Kasumi-1 (cell line): ENCODE results near the gene SLA2.
A peak's percentile ranks its signal among the peaks of the same experiment; 100 is the strongest.

ENCODE experiments used
- DNase-seq, 2 experiments: peaks; one replicate each; lab custom pipeline; 2025; lab: John Stamatoyannopoulos, UW

Gene SLA2

DNA sequence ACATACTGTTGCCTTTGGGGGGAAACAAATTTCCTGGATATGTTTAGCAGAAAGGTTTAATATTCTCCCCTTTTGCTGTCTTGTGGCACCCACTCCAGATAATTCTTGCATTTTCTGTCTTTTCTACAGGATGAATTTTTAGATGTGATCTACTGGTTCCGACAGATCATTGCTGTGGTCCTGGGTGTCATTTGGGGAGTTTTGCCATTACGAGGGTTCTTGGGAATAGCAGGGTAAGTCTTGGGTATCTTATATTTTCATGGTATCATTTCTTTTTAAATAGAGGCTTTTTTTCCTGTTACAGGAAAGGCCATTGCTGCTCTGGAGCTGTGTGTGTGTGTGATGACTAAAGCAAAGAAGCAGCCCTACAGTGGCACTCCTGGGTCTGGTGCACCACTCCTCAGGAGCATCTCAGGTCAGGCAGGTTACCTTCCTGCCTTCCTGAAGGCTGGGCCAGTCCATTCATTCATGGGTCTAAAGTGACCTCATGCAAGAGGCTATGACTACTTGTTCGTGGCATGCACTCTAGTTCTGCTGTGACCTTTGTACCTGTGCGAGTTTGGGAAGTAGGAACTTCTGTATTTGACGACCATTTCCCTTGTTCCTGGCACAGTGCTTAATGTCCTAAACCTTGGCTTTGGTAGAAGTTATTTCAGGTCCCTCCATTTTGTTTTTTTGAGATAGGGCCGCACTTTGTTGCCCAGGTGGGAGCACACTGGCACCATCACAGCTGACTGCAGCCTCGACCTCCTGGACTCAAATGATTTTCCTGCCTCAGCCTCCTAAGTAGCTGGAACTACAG, 38.2 kb downstream of the SLA2 start:
- no peak for DNase-seq

DNA sequence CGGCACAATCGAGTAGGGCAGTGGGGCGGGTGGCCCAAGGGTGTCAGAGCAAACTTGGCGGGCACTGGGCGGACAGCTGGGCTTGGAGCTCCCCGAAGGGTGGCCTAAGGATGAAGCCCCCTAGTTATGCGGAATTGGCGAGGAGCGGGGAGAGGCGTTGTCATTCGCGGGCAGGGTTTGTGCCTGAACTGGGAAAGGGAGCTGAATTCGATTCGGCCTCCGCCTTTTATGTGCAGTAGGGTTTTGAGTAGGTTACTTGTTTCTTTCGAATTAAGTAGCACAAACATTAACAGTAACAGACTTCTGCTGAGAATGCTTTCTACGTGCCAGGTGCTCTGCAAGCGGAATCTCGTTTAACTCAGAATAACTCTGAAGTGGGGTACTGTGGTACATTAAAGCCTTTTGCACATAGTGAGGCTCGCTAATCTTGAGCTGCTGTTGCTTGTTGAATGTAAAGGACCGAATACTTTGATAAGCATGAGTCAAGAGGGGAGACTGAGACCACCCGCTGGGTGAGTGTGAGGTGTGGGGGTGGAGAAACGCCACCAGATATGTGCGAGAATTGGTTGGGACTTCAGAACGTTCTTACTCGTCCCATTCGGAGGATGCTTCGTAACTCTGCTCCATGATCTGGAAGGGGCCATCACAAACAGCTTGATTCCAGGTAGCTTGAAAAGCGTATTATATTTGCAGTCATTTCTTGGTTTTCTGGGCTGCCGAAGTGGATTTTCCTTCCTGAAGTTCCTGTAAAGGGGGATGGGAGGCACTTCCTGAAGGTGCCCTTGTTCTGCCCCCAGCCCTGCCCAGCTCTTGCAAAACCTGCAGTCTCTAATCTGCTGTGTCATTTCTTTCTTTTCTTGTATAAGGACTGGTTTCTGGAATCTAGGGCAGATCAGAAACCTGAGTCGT, 39.6 kb downstream of the SLA2 start:
- DNase-seq, result peak; percentile 46 to 48

DNA sequence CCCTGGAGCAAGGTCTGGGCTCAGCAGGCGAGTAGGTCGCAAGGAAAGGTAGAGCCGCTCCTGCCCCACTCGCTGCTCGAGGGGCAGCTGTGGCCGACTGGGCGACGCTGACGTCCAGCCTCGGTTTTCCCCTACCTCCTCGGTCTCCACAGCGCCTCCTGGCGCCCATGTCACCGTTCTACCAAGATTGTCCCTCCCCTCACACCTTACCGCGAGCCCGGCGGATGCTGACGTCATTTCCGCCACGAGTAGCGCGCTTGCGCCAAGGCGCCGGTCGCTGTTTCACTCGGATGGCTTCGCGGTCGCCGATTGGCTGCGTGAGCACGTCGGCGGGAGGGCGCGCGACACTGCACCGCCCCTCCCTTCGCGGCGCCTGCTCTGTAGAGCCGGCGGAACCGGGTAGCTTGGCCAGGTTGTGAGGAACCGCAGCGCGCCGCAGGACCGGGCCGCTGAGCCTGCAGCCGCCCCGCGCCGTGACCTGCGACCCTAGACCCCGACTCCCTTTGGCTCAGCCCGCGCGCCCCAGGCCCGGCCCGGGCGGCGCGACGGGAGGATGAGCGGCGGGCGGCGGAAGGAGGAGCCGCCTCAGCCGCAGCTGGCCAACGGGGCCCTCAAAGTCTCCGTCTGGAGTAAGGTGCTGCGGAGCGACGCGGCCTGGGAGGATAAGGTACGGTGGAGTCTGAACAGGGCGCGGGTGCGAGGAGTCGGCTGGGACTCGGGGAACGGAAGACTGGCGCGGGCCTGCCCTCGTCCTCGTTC, 40.4 kb downstream of the SLA2 start, which contains the start of gene RAB5IF:
Gene RAB5IF, plus strand, starts transcription at position 381 of the 759 bp plus-strand sequence. Its CDS starts 173 bp downstream, at position 554.
- peak; percentile 97 to 98 for DNase-seq

DNA sequence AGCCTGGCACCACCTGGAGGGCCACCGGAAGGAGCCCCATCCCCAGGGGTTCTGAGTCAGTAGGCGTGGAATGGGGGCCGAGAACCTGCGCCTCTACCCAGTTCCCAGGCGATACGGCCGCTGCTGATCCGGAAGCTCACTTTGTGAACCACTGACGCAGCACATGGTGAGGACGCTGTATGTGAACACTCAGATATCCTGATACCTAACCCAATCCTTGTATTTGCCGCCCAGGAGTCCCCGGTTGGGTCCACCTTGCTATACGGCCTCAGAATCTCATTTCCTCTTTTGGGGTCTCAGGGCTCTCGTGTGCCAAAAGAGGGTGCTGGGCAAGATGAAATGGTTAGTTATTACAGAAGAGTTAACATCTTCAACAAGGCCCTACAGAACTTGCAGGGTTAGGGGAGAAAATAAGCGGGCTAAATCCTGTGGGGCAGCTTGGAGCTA, 41.0 kb downstream of the SLA2 start:
- DNase-seq, result peak; percentile 71 to 83

DNA sequence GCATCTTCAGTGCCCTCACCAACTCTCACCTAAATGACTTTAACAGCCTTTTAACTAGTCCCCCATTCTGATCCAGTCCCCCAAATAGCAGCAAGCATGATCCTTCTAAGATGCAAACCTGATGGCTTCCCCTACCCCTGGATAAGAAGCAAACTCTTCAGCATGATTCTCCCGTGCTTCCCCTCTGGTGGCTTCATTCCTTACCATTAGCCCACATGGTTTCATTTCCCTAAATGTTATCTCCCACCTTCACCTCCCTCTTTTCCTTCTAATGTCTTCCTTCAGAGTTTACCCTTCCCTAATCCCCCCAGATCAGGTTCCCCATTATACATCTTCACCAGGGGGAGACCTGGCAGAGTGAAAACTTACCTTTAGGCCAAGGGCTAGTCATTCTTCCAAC, 44.5 kb downstream of the SLA2 start:
- DNase-seq, result no peak

DNA sequence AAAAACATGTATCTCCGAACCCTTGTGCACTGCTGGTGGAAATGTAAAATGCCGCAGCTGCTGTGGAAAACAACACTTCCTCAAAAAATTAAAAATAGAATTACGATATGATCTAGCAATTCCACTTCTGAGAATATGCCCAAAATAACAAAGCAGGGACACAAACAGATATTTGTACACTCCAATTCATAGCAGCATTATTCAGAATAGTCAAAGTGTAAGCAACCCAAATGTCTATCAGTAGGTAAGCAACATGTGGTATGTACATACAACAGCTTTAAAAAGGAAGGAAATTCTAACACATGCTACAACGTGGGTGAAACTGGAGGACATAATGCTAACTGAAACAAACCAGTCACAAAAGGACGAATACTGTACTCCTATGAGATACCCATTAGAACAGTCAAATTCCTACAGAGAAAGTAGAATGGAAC, 46.1 kb downstream of the SLA2 start:
- DNase-seq, result peak; percentile 60 to 81

DNA sequence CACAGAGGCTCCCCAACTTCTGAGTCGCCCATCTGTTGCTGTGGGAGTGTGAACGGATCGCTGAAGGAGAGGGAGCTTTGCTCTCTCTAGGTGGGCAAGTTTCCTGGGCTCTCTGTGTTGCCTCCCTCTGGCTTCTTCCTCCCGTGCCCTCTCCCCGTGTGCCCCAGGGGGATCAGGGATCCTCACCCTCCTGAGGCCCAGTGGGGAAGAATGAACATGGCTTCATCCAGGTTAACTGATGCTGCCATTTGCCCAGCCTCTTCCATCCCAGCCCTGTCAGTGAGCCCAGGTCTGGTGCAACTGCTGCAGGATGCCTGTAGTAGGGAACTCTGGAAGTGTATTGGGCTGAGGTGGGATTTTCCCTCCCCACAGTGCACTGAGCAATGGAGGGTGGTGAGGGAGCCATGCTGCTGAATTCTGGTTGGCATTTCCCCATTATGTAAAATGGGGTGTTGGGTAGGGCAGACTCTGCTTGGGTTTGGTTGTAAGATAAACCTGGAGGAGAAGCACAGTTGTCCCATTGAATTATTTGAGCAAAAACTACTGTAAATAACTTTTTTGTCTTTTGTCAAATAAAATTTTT, 52.6 kb downstream of the SLA2 start:
- DNase-seq, result no peak

DNA sequence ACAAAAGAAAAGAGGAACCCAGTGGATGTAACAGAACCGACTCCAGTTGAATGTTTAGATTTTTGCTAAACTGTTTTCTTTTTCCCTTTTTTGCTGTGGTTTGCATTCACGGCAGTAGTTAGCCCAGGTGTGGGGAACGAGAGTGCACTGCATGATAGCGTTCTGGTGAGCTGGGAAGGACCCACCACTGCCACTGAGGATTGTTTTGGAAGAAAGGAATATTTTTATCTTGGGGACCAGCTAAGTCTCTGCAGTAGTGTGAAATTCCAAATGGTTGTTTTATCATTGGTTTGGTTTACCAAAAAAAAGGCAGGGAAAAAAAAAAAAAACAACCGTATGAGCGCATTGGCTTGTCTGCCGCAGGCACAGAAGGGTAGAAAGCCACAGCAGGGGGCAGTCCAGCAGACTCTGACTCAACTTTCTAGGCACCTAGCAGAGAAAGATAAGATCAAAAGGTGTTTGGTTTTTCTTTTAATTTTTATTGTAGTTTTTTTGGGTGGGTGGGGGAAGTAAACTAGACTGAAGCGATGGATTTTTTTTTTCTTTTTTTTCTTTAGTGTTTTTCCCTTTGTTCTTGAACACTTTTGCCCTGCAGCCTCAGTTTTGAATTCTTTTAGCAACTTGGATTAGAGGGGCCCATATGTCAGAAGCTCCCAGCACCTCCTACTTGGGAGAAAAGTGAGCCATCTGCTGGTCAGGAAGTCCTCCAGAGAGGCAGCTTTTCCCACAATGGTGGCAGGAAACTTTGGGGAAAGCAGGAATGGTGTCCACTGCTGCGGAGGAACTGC, 53.9 kb downstream of the SLA2 start:
- DNase-seq, result peak in 1 of 2 experiments; percentile 14

DNA sequence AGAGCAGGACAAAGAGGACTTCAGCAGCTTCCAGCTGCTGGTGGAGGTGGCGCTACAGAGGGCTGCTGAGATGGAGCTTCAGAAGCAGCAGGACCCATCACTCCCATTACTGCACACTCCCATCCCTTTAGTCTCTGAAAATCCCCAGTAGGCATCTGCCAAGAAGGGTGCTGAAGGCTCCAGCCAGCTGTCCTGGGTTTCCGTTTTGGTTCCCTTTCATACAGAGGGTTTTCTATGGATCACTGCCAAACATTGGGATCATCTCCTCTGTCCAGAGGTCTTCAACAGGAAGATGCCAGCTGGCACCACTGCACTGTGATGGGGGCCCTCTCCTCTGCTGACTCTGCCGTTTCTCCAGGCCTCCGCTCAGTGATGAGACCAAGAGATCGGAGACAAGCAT, 54.7 kb downstream of the SLA2 start:
- no peak for DNase-seq

DNA sequence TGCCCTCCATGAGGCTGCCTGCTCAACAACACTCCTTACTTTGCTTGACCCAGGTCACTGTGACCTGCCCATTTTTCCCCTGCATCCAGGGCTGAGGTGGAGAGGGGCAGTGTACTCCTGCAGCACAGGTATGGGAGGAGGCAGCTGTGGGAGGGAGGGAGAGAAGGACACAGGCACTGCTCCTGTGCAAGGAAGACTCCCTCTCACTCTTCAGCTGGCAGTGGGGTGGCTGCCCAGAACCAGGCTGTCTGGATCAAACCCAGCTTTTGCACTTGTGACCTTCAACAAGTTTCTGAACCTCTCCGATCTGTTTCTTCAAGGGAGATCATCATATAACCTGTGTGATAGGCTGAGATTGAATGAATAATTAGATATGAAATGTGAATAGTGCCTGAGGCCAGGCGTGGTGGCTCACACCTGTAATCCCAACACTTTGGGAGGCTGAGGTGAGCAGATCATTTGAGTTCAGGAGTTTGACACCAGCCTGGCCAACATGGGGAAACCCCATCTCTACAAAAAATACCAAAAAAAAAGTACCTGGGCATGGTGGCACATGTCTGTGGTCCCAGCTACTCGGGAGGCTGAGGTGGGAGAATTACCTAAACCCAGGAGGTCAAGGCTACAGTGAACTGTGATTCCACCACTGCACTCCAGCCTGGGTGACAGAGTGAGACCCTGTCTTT, 58.5 kb downstream of the SLA2 start:
- no peak for DNase-seq

DNA sequence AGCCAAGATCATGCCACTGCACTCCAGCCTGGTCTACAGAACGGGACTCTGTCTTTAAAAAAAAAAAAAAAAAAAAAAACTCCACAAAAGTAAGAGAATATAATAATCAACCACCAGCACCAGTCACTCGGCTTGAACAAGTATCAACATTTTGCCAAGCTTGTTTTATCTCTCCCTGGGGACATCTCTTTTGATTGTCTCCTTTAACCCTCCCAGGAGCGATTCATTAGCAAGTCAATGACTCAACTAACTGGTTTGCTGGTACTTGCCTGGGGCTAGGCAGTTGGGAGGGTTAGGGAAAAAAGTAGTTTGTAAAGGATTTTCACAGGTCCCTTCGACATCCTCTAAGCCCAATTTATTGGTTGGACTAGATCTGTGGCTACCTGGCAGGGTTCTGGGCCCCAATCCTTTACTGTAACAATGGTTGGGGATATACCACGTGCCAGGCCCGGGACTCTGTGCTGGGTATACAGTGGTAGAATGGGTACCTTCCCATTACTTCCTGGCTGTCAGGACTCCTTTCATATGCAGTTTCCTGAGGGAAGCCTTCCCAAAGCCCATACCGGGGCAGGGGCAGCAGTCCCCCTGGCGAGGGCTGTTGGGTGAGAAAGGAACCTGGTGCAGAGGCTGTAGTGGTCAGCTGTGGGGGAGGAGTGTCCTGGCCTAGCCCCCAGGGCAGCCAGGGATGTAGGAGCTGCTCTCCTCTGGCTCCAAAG, 60.4 kb downstream of the SLA2 start:
- DNase-seq, result no peak

DNA sequence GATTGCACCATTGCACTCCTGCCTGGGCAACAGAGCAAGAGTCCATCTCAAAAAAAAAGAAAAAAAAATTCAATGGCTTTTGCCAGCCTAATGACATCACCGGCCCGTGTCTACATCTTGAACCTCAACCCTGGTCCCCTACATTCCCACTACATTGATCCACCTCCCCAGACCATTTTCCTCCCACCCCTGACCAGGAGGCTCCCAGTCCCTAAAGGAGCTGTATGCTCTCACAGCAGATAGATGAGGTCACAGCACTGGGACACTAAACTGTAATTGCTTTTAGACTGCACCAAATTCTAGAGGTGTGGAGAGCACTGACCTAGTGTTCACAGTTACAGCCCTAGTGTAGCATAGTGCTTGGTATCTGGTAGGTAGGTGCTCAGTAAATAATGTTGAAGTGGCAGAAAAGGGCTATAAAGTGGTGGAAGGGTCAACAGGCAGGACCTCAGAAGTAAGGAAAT, 61.9 kb downstream of the SLA2 start:
- DNase-seq, result no peak

DNA sequence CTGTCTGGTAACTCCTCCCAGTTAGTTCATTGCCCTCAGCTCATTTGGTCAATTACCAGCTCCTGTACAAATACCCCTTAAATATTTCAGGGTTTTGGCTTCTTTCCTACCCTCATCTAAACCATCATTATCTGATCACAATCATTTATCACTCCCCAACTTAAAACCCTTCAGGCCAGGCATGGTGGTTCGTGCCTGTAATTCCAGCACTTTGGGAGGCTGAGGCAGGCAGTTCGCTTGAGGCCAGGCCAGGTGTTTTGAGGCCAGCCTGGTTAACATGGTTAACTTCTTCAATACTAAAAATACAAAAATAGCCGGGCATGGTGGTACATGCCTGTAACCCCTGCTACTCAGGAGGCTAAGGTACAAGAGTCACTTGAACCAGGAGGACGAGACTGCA, 63.2 kb downstream of the SLA2 start:
- DNase-seq, result no peak

DNA sequence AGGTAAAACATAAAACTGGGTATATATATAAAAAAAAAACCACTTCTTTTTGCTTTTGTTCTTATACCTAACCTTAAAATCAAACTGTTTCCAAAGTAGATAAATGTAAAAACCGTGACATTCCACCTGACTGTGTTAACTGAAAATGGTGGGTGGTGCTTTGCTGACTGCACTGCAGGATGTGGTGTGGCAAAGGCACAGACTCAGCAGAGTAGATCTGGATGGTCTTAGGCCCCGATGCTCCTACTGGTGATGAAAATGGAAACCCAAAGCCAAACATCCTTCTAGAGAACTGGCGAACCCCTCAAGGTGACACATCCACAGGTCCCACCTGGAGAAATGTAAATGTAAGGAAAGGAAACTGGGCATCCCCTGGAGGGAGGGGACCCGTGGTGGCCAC, 63.7 kb downstream of the SLA2 start:
- no peak for DNase-seq

DNA sequence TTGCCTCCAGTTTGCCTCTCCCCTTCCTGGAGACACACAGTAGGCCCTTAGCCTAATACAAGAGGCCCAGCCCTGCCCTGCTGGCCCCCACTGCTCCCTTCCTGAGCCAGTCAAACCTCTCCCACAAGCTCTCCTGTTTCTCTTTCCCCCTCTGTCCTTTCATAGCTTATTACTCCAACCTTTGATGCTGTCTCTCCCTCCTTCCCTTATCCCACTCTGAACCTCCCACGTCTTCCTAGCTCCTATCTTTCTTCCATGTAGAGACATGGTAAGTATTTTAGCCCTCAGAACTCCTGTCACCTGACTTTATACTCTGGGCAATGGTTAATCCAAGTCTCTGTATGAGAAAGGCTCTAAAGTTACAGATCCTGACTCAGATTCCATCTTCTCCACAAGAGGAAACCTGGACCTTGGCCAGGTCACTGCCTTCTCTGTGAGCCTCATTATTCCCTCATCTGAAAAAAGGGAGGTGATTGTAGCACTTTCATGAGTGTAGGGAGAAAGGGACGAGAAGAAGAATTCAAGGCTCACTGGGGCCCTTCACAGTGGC, 65.9 kb downstream of the SLA2 start:
- no peak for DNase-seq

DNA sequence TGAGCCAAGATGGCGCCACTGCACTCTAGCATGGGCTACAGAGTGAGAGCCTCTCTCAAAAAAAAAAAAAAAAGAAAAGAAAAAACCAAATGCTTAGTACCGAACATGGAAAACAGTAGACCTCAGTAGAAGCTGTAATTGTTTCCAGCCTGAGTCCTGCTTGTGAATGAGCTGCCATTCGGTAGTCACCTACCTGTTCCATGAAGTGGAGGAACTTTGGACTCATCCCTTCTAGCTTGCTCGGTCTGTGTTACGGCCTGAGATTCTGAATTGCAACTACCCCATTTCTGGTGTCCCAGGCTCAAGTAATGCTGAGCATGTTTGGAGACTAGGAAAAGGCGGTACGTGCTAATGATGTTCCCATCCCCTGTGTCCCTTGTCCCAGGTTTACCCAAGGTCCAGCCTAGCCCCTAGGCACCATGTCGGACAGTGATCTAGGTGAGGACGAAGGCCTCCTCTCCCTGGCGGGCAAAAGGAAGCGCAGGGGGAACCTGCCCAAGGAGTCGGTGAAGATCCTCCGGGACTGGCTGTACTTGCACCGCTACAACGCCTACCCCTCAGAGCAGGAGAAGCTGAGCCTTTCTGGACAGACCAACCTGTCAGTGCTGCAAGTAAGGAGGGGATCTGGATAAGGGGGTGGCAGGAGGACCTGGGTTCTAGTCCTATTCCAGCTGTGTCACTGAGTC, 67.5 kb downstream of the SLA2 start:
- no peak for DNase-seq

DNA sequence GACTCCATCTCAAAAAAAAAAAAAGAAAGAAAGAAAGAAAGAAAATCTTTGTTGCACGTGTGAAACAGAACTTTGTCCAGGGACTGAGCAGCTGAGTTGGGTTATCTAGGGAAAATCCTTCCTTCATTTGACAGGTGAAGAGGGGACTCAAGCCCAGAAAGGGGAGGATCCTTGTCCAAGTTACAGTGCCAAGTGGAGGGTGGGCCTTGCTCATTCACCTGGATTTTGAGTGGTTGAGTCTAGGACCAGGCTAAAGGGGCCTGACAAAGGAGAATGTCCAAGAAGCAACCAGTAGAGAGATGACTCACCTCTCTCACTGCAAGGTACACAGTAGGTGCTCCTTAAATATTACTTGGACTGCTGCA, 69.9 kb downstream of the SLA2 start:
- DNase-seq, result no peak

DNA sequence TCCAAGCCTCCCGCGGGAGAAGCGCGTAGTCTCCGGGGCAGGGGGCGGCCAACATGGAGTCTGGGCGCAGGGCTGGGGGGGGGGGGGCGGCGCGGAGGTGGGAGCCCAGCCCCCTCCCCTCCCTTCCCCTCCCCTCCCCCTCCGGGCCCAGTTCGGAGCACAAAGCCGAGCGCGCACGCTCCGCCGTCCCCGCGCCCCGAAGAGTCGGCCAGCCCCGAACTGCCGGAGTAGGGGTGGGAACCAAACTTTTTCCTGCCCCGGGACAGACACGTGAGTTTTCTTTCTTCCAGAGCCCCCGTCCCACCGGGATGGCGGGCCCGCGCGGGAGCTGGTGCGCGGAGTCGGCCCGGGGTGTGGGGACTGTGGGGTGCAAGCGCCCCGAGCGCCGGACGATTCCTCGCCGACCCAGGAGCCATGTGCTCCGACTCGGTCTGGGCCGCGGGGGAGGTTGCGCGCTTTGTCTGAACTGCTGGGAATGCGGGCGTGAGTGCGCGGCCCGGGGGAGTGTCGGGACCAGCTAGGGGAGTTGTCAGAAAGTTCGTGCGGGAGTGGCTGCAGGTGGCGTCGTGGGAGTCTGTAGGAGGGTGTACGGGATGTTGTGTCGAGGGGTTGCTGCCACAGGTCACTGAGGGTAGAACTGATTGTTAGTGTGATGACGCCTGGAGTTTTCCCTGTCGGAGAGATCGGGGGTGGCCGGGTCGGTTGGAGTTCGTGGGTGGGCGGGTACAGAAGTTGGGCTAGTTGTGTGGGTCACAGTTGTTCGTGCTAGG, 71.4 kb downstream of the SLA2 start:
- peak; percentile 26 to 47 for DNase-seq
